Caki2 (cell line): ENCODE results near the gene ASIC2. TPM values are rescaled to one million over a fixed set of nuclear protein-coding genes. Genes with fewer than 3 reads are reported as not detected.

Experiments
- DNase-seq: peaks from one replicate; pipeline ENCODE4 v3.0.0-alpha.2; 2015; ENCODE audit warnings: low read depth
- in situ Hi-C: cut with HindIII; loops from 2 replicates; pipeline ENCODE4 v1.10.0; 2016; ENCODE audit warnings: low sequenced_read_pairs, low pct_unique_long_range_greater_than_20kb, mixed read lengths
- total RNA-seq: library from RNA; depleted of rRNA; stranded (reverse); fragments of >200 nt; shearing (Covaris generic); gene quantifications from 2 replicates; pipeline ENCODE4 v1.2.3, GENCODE V29; 2014; ENCODE audit warnings: low replicate concordance

ASIC2 gene
- total RNA-seq, 1 experiment from 2014 or later, result 2.4 TPM

- in situ Hi-C loops, result no loop called here
- no peak for DNase-seq
Observed at GRCh38 chr17:33220036-33220435, 73.1 kb downstream of the ASIC2 start.

- no peak for DNase-seq
Observed at GRCh38 chr17:33218698-33219601, 74.1 kb downstream of the ASIC2 start.

GRCh38 chr17:33217891-33218290 is 75.2 kb downstream of the ASIC2 start:
- in situ Hi-C loops, result no loop called here
- DNase-seq, result no peak

More at GRCh38 chr17:33218698-33219601, 74.1 kb downstream of the ASIC2 start:
- in situ Hi-C loops, result no loop called here

- no peak for DNase-seq
- in situ Hi-C loops, result no loop called here
Observed at GRCh38 chr17:33214996-33215395, 78.1 kb downstream of the ASIC2 start.

- no peak for DNase-seq
- in situ Hi-C loops, result no loop called here
Observed at GRCh38 chr17:33210285-33210684, 82.8 kb downstream of the ASIC2 start.

- in situ Hi-C loops, result no loop called here
Observed at GRCh38 chr17:33209671-33210070, 83.4 kb downstream of the ASIC2 start.

GRCh38 chr17:33207231-33207630 is 85.9 kb downstream of the ASIC2 start:
- no peak for DNase-seq
- in situ Hi-C loops, result no loop called here

More at GRCh38 chr17:33209671-33210070, 83.4 kb downstream of the ASIC2 start:
- peak; percentile 58 for DNase-seq

- in situ Hi-C loops, result no loop called here
Observed at GRCh38 chr17:33205552-33205951, 87.5 kb downstream of the ASIC2 start.

GRCh38 chr17:33204701-33205100 is 88.4 kb downstream of the ASIC2 start:
- DNase-seq, result no peak
- in situ Hi-C loops, result no loop called here

More at GRCh38 chr17:33205552-33205951, 87.5 kb downstream of the ASIC2 start:
- DNase-seq, result no peak

GRCh38 chr17:33204156-33204555 is 88.9 kb downstream of the ASIC2 start:
- in situ Hi-C loops, result no loop called here
- no peak for DNase-seq

- in situ Hi-C loops, result no loop called here
- no peak for DNase-seq
Observed at GRCh38 chr17:33202796-33203495, 90.1 kb downstream of the ASIC2 start.

- no peak for DNase-seq
- in situ Hi-C loops, result no loop called here
Observed at GRCh38 chr17:33202021-33202420, 91.1 kb downstream of the ASIC2 start.

- DNase-seq, result no peak
- in situ Hi-C loops, result no loop called here
Observed at GRCh38 chr17:33201283-33201682, 91.8 kb downstream of the ASIC2 start.

GRCh38 chr17:33200587-33200986 is 92.5 kb downstream of the ASIC2 start:
- peak; percentile 32 for DNase-seq
- in situ Hi-C loops, result no loop called here

GRCh38 chr17:33199571-33200510 is 93.3 kb downstream of the ASIC2 start:
- DNase-seq, result peak; percentile 17
- in situ Hi-C loops, result no loop called here

- in situ Hi-C loops, result no loop called here
Observed at GRCh38 chr17:33198954-33199353, 94.1 kb downstream of the ASIC2 start.

GRCh38 chr17:33197342-33197741 is 95.8 kb downstream of the ASIC2 start:
- no peak for DNase-seq
- in situ Hi-C loops, result no loop called here

More at GRCh38 chr17:33198954-33199353, 94.1 kb downstream of the ASIC2 start:
- DNase-seq, result no peak

- no peak for DNase-seq
- in situ Hi-C loops, result no loop called here
Observed at GRCh38 chr17:33196883-33197282, 96.2 kb downstream of the ASIC2 start.
